ENCODE measurements around the gene UACA. TPM values are rescaled to one million over a fixed set of nuclear protein-coding genes. Genes with fewer than 3 reads are reported as not detected.

UACA gene
- total RNA-seq, 1 donor from 2014 or later = 264 TPM

DNA sequence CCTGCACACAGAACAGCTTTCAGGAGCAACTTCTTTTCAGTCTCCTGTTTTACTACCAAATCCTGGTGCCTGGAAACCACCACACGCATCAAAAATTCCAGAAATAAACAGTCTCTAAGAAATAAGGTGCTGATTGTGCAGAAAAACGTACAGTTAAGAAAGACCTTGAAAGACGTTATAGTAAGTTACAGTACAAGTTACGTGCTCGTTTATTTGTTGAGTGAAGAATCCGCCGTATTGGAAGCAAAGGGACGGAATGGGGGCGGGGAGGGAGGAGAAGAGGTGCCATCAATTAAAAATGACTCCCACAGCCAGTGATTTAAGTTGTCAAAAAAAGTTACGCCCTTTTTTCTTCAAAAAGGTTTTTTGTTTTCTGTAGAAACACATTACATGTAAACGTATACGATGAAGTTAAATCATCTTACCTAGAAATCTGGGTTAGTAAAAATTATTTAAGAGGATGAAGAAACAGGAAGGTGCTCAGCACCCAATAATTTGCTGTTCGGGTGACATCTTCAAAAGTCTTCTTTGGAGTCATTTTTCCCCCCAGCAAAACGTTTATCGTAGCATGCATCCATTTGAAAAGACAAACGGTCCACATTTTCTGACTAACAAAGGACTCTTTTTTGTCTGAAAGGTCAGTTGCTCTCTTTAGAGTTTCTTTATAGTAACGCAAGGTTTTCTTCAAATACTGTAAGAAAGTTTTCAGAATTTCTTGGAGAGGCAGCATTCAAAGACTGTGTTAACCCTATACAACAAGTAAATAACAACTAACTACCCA is 782 bp upstream of the UACA start:
- H3K36me3 Mint-ChIP-seq (ENCODE audit: unreplicated experiment) = peaks cover 10% of the 10 kb centered on the region
- peak overlapping the region; percentile 97 for H3K27ac Mint-ChIP-seq (ENCODE audit: unreplicated experiment)
- H3K9me3 Mint-ChIP-seq (ENCODE audit: unreplicated experiment) = no peaks in the 10 kb centered on the region
- TF ChIP-seq, protein P1, sequence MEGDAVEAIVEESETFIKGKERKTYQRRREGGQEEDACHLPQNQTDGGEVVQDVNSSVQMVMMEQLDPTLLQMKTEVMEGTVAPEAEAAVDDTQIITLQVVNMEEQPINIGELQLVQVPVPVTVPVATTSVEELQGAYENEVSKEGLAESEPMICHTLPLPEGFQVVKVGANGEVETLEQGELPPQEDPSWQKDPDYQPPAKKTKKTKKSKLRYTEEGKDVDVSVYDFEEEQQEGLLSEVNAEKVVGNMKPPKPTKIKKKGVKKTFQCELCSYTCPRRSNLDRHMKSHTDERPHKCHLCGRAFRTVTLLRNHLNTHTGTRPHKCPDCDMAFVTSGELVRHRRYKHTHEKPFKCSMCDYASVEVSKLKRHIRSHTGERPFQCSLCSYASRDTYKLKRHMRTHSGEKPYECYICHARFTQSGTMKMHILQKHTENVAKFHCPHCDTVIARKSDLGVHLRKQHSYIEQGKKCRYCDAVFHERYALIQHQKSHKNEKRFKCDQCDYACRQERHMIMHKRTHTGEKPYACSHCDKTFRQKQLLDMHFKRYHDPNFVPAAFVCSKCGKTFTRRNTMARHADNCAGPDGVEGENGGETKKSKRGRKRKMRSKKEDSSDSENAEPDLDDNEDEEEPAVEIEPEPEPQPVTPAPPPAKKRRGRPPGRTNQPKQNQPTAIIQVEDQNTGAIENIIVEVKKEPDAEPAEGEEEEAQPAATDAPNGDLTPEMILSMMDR (IDR thresholded peaks at IDR 0.05) = no peak
- peaks cover 65% of the 10 kb centered on the region for H3K4me1 Mint-ChIP-seq (ENCODE audit: unreplicated experiment)
- no peaks in the 10 kb centered on the region for H3K27me3 Mint-ChIP-seq (ENCODE audit: unreplicated experiment)
- no peak for DNase-seq (ENCODE audit: extremely low spot score, unreplicated experiment)
- H3K4me3 Mint-ChIP-seq (ENCODE audit: unreplicated experiment) = peak overlapping the region; percentile 95

- Mint-ChIP-seq H3K27me3 (ENCODE audit: unreplicated experiment) (no peaks in the 10 kb centered on the region), H3K27ac (ENCODE audit: unreplicated experiment) (peak overlapping the region; percentile 93), H3K4me1 (ENCODE audit: unreplicated experiment) (peaks cover 72% of the 10 kb centered on the region), H3K36me3 (ENCODE audit: unreplicated experiment) (peaks cover 22% of the 10 kb centered on the region), H3K4me3 (ENCODE audit: unreplicated experiment) (peak overlapping the region; percentile 95), H3K9me3 (ENCODE audit: unreplicated experiment) (no peaks in the 10 kb centered on the region)
- no peak for DNase-seq (ENCODE audit: extremely low spot score, unreplicated experiment)
- TF ChIP-seq, protein P1 (IDR thresholded peaks at IDR 0.05) = no peak
These were observed 764 bp downstream of the UACA start for GRCh38 chr15:70762469-70763119.

- peak overlapping the region; percentile 95 for H3K4me3 Mint-ChIP-seq (ENCODE audit: unreplicated experiment)
- H3K27ac Mint-ChIP-seq (ENCODE audit: unreplicated experiment) = peak overlapping the region; percentile 93
- TF ChIP-seq, protein P1 (IDR thresholded peaks at IDR 0.05) = no peak
- H3K27me3 Mint-ChIP-seq (ENCODE audit: unreplicated experiment) = no peaks in the 10 kb centered on the region
- DNase-seq (ENCODE audit: extremely low spot score, unreplicated experiment) = no peak
- H3K9me3 Mint-ChIP-seq (ENCODE audit: unreplicated experiment) = no peaks in the 10 kb centered on the region
- peaks cover 28% of the 10 kb centered on the region for H3K36me3 Mint-ChIP-seq (ENCODE audit: unreplicated experiment)
- peaks cover 77% of the 10 kb centered on the region for H3K4me1 Mint-ChIP-seq (ENCODE audit: unreplicated experiment)
These were observed 1.4 kb downstream of the UACA start for GRCh38 chr15:70761931-70762468.

GRCh38 chr15:70761046-70761445 is 2.3 kb downstream of the UACA start:
- DNase-seq (ENCODE audit: extremely low spot score, unreplicated experiment) = no peak
- peak overlapping the region; percentile 74 for H3K27ac Mint-ChIP-seq (ENCODE audit: unreplicated experiment)
- no peaks in the 10 kb centered on the region for H3K9me3 Mint-ChIP-seq (ENCODE audit: unreplicated experiment)
- TF ChIP-seq, protein P1 (IDR thresholded peaks at IDR 0.05) = no peak
- H3K36me3 Mint-ChIP-seq (ENCODE audit: unreplicated experiment) = peaks cover 30% of the 10 kb centered on the region
- peak overlapping the region; percentile 95 for H3K4me3 Mint-ChIP-seq (ENCODE audit: unreplicated experiment)
- no peaks in the 10 kb centered on the region for H3K27me3 Mint-ChIP-seq (ENCODE audit: unreplicated experiment)
- peaks cover 70% of the 10 kb centered on the region for H3K4me1 Mint-ChIP-seq (ENCODE audit: unreplicated experiment)

All from osteocyte (in vitro differentiated cells).